H9 (cell line): Measurements from ENCODE around the gene HTR2B. TPM values are rescaled to one million over a fixed set of nuclear protein-coding genes. Genes with fewer than 3 reads are reported as not detected.
A peak's percentile ranks its signal among the peaks of the same experiment; 100 is the strongest.

Experiments used
- DNase-seq: peaks from one replicate; pipeline ENCODE4 v3.0.0-alpha.2; 2017
- H2AFZ ChIP-seq: one replicate; pipeline ENCODE4 v1.6.1; 2013; ENCODE audit warnings: mild to moderate bottlenecking, low read length, control low read depth, moderate library complexity
- H2AK5ac ChIP-seq: 2 replicates; pipeline ENCODE4 v1.6.1; 2013; ENCODE audit warnings: low read length, control low read depth, mixed read lengths; ENCODE audit not compliant: insufficient read length
- H2BK120ac ChIP-seq: one replicate; pipeline ENCODE4 v1.6.1; 2013; ENCODE audit warnings: low read depth, mild to moderate bottlenecking, low read length, control low read depth, inconsistent platforms; ENCODE audit not compliant: poor library complexity, severe bottlenecking
- H2BK12ac ChIP-seq: 2 replicates; pipeline ENCODE4 v1.6.1; 2013; ENCODE audit warnings: low read length, control low read depth, mixed read lengths, low read depth; ENCODE audit not compliant: insufficient read length
- H2BK15ac ChIP-seq: 2 replicates; pipeline ENCODE4 v1.6.1; 2013; ENCODE audit warnings: low read depth, low read length, control low read depth
- H2BK20ac ChIP-seq: one replicate; pipeline ENCODE4 v1.6.1; 2013; ENCODE audit warnings: low read depth, mild to moderate bottlenecking, low read length, control low read depth, inconsistent platforms; ENCODE audit not compliant: poor library complexity, severe bottlenecking
- H2BK5ac ChIP-seq: 2 replicates; pipeline ENCODE4 v1.6.1; 2013; ENCODE audit warnings: low read length, control low read depth, mixed read lengths; ENCODE audit not compliant: insufficient read length
- H3K14ac ChIP-seq: 2 replicates; pipeline ENCODE4 v1.6.1; 2013; ENCODE audit warnings: low read length, control low read depth; ENCODE audit not compliant: insufficient read depth
- H3K18ac ChIP-seq: 2 replicates; pipeline ENCODE4 v1.6.1; 2013; ENCODE audit warnings: low read depth, mild to moderate bottlenecking, mixed read lengths, low read length, control low read depth; ENCODE audit not compliant: insufficient read length
- H3K23ac ChIP-seq: 2 replicates; pipeline ENCODE4 v1.6.1; 2013; ENCODE audit warnings: low read length, control low read depth, mixed read lengths, low read depth; ENCODE audit not compliant: insufficient read length
- H3K23me2 ChIP-seq: 2 replicates; pipeline ENCODE4 v1.6.1; 2013; ENCODE audit warnings: low read depth, mild to moderate bottlenecking, mixed read lengths, low read length, control low read depth; ENCODE audit not compliant: insufficient read length, poor library complexity, severe bottlenecking
- H3K27ac ChIP-seq: 2 replicates; pipeline ENCODE4 v1.5.1; 2013; ENCODE audit warnings: low read length, control low read depth, mixed read lengths, low read depth; ENCODE audit not compliant: insufficient read length
- H3K27me3 ChIP-seq: 2 replicates; pipeline ENCODE4 v1.6.1; 2013; ENCODE audit warnings: low read length, control low read depth, inconsistent platforms; ENCODE audit not compliant: insufficient read depth
- H3K4ac ChIP-seq: 2 replicates; pipeline ENCODE4 v1.6.1; 2013; ENCODE audit warnings: low read depth, mild to moderate bottlenecking, control low read depth, inconsistent platforms, low read length, moderate library complexity
- H3K4me1 ChIP-seq: 2 replicates; pipeline ENCODE4 v1.6.1; 2013; ENCODE audit warnings: low read length, control low read depth, inconsistent platforms; ENCODE audit not compliant: insufficient read depth
- H3K4me2 ChIP-seq: 2 replicates; pipeline ENCODE4 v1.6.1; 2013; ENCODE audit warnings: low read length, control low read depth, mixed read lengths; ENCODE audit not compliant: insufficient read length, insufficient read depth
- H3K56ac ChIP-seq: 2 replicates; pipeline ENCODE4 v1.6.1; 2013; ENCODE audit warnings: low read depth, mild to moderate bottlenecking, mixed read lengths, low read length, control low read depth; ENCODE audit not compliant: insufficient read length
- H3K79me1 ChIP-seq: 2 replicates; pipeline ENCODE4 v1.6.1; 2013; ENCODE audit warnings: low read depth, mild to moderate bottlenecking, moderate library complexity, low read length, control low read depth, inconsistent platforms; ENCODE audit not compliant: insufficient read depth, poor library complexity, severe bottlenecking
- H3K79me2 ChIP-seq: 2 replicates; pipeline ENCODE4 v1.6.1; 2013; ENCODE audit warnings: low read length, control low read depth, inconsistent platforms; ENCODE audit not compliant: insufficient read depth
- H3K9ac ChIP-seq: 2 replicates; pipeline ENCODE4 v1.6.1; 2013; ENCODE audit warnings: low read length, control low read depth, mixed read lengths; ENCODE audit not compliant: insufficient read length; ENCODE audit errors: extremely low read depth
- H3K9me3 ChIP-seq: one replicate; pipeline ENCODE4 v1.6.1; 2013; ENCODE audit warnings: low read depth, low read length, inconsistent platforms; ENCODE audit not compliant: control insufficient read depth
- H3T11ph ChIP-seq: one replicate; pipeline ENCODE4 v1.6.1; 2013; ENCODE audit warnings: mild to moderate bottlenecking, low read length, control low read depth, inconsistent platforms
- H4K20me1 ChIP-seq: one replicate; pipeline ENCODE4 v1.6.1; 2013; ENCODE audit not compliant: control insufficient read depth, insufficient read length, insufficient read depth
- H4K5ac ChIP-seq: 2 replicates; pipeline ENCODE4 v1.6.1; 2013; ENCODE audit warnings: low read depth, mild to moderate bottlenecking, mixed read lengths, low read length, control low read depth; ENCODE audit not compliant: insufficient read length
- H4K8ac ChIP-seq: replicated peaks from 2 replicates; pipeline ENCODE4 v1.6.1; 2013; ENCODE audit warnings: low read length, control low read depth, mixed read lengths, low read depth; ENCODE audit not compliant: insufficient read length
- H4K91ac ChIP-seq: 2 replicates; pipeline ENCODE4 v1.6.1; 2013; ENCODE audit warnings: low read depth, mild to moderate bottlenecking, moderate library complexity, mixed read lengths, low read length, control low read depth; ENCODE audit not compliant: insufficient read length
- H3K27ac Mint-ChIP-seq, 3 experiments: 2 replicates in 2 of 3; 3 replicates in 1 of 3; pipeline ENCODE4 v1.8.0; 2020 to 2021; ENCODE audit warnings: mixed read lengths in 3 of 3, mild to moderate bottlenecking in 1 of 3, moderate library complexity in 1 of 3
- H3K27me3 Mint-ChIP-seq: 2 replicates; pipeline ENCODE4 v1.8.0; 2021; ENCODE audit warnings: low read depth, mild to moderate bottlenecking, moderate library complexity, mixed read lengths
- H3K36me3 Mint-ChIP-seq, 3 experiments: 2 replicates in 2 of 3; 3 replicates in 1 of 3; pipeline ENCODE4 v1.8.0; 2020 to 2021; ENCODE audit warnings: low read depth in 3 of 3, mixed read lengths in 3 of 3; ENCODE audit not compliant: insufficient read depth in 1 of 3
- H3K4me1 Mint-ChIP-seq, 2 experiments: 2 replicates each; pipeline ENCODE4 v1.8.0; 2020; ENCODE audit warnings: mixed read lengths in 2 of 2
- H3K4me3 Mint-ChIP-seq, 2 experiments: 2 replicates in 1 of 2; 3 replicates in 1 of 2; pipeline ENCODE4 v1.8.0; 2020 to 2021; ENCODE audit warnings: mild to moderate bottlenecking in 2 of 2, mixed read lengths in 2 of 2, moderate library complexity in 1 of 2
- H3K9me3 Mint-ChIP-seq, 2 experiments: 2 replicates in 1 of 2; 3 replicates in 1 of 2; pipeline ENCODE4 v1.8.0; 2020; ENCODE audit warnings: mild to moderate bottlenecking in 2 of 2, mixed read lengths in 2 of 2, moderate library complexity in 1 of 2
- WGBS: extraction: QIAGEN DNeasy Blood & Tissue Kit; methylation state at CpG from one replicate; pipeline ENCODE4 v1.1.7; 2013; ENCODE audit warnings: missing lambda C conversion rate, low lambda C conversion rate, mixed read lengths; ENCODE audit not compliant: insufficient read length; ENCODE audit errors: extremely low coverage; 5-methylcytosine and 5-hydroxymethylcytosine counted together
- total RNA-seq: library from RNA; stranded (reverse); gene quantifications from 2 replicates; pipeline ENCODE4 v1.2.1, GENCODE V29; 2021
- TF ChIP-seq, protein P1 (sequence below): fragments of 200-600 bp; sonication (generic); conservative IDR thresholded peaks from 3 replicates; pipeline ENCODE4 v1.8.0; 2021; ENCODE audit warnings: antibody characterized with exemption, mild to moderate bottlenecking

The HTR2B gene
- total RNA-seq, 1 experiment from 2014 or later: not detected

DNA sequence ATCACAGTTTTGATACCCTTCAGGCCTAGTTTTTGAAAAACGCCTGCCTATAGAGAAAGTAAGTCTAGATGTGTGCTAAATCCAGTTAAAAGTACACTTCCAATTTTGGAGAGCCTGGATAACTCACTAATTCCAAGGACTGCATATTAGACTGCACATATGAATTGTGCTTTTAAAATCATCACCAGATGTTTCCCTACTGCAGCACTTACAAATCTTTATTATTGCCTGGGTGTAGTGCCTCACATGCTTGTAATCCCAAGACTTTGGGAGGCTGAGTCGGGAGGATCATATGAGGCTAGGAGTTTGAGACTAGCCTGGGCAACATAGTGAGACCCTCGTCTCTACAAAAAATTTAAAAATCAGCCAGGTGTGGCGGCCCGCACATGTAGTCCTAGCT, 35.9 kb upstream of the HTR2B start:
- H2BK12ac ChIP-seq: no peak overlapping the region
- no peak overlapping the region for H2BK15ac ChIP-seq
- no peaks in the 10 kb centered on the region for H4K20me1 ChIP-seq
- peaks cover 5 to 43% (median 9%) of the 10 kb centered on the region in 3 experiments; a peak in 6 of 7 replicates for H3K36me3 Mint-ChIP-seq
- H3K79me1 ChIP-seq: no peaks in the 10 kb centered on the region
- no peak overlapping the region for H2AFZ ChIP-seq
- H3K23me2 ChIP-seq: no peaks in the 10 kb centered on the region
- DNase-seq: no peak
- H3K27ac ChIP-seq: no peak overlapping the region
- no peak overlapping the region for H2BK120ac ChIP-seq
- H2BK5ac ChIP-seq: no peak overlapping the region
- H3K9me3 Mint-ChIP-seq: no peaks in the 10 kb centered on the region
- H4K91ac ChIP-seq: no peak overlapping the region
- H3T11ph ChIP-seq: no peak overlapping the region
- no peaks in the 10 kb centered on the region for H3K27me3 ChIP-seq
- H2BK20ac ChIP-seq: no peak overlapping the region
- H3K56ac ChIP-seq: no peak overlapping the region
- WGBS: no CpG with 5 or more reads among the region's 5 CpGs
- no peaks in the 10 kb centered on the region for H3K9me3 ChIP-seq
- H3K14ac ChIP-seq: no peak overlapping the region
- no peak overlapping the region for H3K4me2 ChIP-seq
- no peak overlapping the region for H2AK5ac ChIP-seq
- no peak overlapping the region for H3K18ac ChIP-seq
- H3K27ac Mint-ChIP-seq: peak overlapping the region in 1 of 3 experiments; percentile 65; a peak in 1 of 7 replicates
- H4K8ac ChIP-seq: no peak overlapping the region
- no peak overlapping the region for H3K23ac ChIP-seq
- TF ChIP-seq, protein P1, sequence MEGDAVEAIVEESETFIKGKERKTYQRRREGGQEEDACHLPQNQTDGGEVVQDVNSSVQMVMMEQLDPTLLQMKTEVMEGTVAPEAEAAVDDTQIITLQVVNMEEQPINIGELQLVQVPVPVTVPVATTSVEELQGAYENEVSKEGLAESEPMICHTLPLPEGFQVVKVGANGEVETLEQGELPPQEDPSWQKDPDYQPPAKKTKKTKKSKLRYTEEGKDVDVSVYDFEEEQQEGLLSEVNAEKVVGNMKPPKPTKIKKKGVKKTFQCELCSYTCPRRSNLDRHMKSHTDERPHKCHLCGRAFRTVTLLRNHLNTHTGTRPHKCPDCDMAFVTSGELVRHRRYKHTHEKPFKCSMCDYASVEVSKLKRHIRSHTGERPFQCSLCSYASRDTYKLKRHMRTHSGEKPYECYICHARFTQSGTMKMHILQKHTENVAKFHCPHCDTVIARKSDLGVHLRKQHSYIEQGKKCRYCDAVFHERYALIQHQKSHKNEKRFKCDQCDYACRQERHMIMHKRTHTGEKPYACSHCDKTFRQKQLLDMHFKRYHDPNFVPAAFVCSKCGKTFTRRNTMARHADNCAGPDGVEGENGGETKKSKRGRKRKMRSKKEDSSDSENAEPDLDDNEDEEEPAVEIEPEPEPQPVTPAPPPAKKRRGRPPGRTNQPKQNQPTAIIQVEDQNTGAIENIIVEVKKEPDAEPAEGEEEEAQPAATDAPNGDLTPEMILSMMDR: no peak
- no peak overlapping the region for H4K5ac ChIP-seq
- no peak overlapping the region for H3K9ac ChIP-seq
- peaks cover 8% of the 10 kb centered on the region; the same call in 1 of the 2 replicates for H3K4me1 ChIP-seq
- no peaks in the 10 kb centered on the region for H3K27me3 Mint-ChIP-seq
- H3K4ac ChIP-seq: no peak overlapping the region
- H3K4me1 Mint-ChIP-seq: peaks cover 8 to 39% of the 10 kb centered on the region in 2 experiments
- no peak overlapping the region for H3K4me3 Mint-ChIP-seq
- H3K79me2 ChIP-seq: no peaks in the 10 kb centered on the region
